Stromal cell of bone marrow (primary cell): ENCODE data around the gene GYG2.
"Not testable (repeated sequence)": the region's sequence is repeated elsewhere in the genome, so short reads cannot be mapped to it uniquely, and the experiment has no call there.

Source experiments
- DNase-seq: peaks from one replicate; pipeline ENCODE4 v3.0.0-alpha.2; 2012; ENCODE audit warnings: low read depth

The GYG2 gene

GRCh38 chrX:2903366-2903765 lies 74.6 kb downstream of the GYG2 start:
- no peak for DNase-seq

- DNase-seq: no peak
Measured at GRCh38 chrX:2907295-2907694, 78.6 kb downstream of the GYG2 start.

- no peak for DNase-seq
Measured at GRCh38 chrX:2908125-2908685, 79.5 kb downstream of the GYG2 start.

GRCh38 chrX:2910109-2910508 lies 81.4 kb downstream of the GYG2 start:
- DNase-seq: no peak

- no peak for DNase-seq
Measured at GRCh38 chrX:2913118-2913517, 84.4 kb downstream of the GYG2 start.

GRCh38 chrX:2917767-2918166 lies 89.0 kb downstream of the GYG2 start:
- DNase-seq: no peak

- DNase-seq: no peak
Measured at GRCh38 chrX:2921193-2921592, 92.5 kb downstream of the GYG2 start.

- no peak for DNase-seq
Measured at GRCh38 chrX:2921750-2922149, 93.0 kb downstream of the GYG2 start.

- no peak for DNase-seq
Measured at GRCh38 chrX:2924151-2924550, 95.4 kb downstream of the GYG2 start.

GRCh38 chrX:2926255-2926654 lies 97.5 kb downstream of the GYG2 start:
- DNase-seq: not testable (repeated sequence)

GRCh38 chrX:2926664-2927275 lies 98.0 kb downstream of the GYG2 start:
- no peak for DNase-seq

GRCh38 chrX:2928191-2928582 lies 99.5 kb downstream of the GYG2 start:
- DNase-seq: peak; percentile 0

- DNase-seq: peak; percentile 66
Measured at GRCh38 chrX:2928583-2929434, 100.1 kb downstream of the GYG2 start, which contains the start of gene ARSD. TSS of gene ARSD (minus strand) at chrX:2929339. CDS start at chrX:2929275, 64 bp downstream.

- no peak for DNase-seq
Measured at GRCh38 chrX:2931155-2931554, 102.4 kb downstream of the GYG2 start.

- DNase-seq: no peak
Measured at GRCh38 chrX:2931612-2932011, 102.9 kb downstream of the GYG2 start.
